ENCODE data around the gene KCTD17.

GRCh38 chr22:37045958-37046357, 5.6 kb upstream of the KCTD17 start:
- TF ChIP-seq, protein P1, sequence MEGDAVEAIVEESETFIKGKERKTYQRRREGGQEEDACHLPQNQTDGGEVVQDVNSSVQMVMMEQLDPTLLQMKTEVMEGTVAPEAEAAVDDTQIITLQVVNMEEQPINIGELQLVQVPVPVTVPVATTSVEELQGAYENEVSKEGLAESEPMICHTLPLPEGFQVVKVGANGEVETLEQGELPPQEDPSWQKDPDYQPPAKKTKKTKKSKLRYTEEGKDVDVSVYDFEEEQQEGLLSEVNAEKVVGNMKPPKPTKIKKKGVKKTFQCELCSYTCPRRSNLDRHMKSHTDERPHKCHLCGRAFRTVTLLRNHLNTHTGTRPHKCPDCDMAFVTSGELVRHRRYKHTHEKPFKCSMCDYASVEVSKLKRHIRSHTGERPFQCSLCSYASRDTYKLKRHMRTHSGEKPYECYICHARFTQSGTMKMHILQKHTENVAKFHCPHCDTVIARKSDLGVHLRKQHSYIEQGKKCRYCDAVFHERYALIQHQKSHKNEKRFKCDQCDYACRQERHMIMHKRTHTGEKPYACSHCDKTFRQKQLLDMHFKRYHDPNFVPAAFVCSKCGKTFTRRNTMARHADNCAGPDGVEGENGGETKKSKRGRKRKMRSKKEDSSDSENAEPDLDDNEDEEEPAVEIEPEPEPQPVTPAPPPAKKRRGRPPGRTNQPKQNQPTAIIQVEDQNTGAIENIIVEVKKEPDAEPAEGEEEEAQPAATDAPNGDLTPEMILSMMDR (IDR thresholded peaks at IDR 0.05; ENCODE audit: insufficient read depth, low read depth, low read length): peak; percentile 64
- TF ChIP-seq EZH2 (IDR thresholded peaks at IDR 0.05; ENCODE audit: insufficient read depth, low read length): no peak

Data from astrocyte (in vitro differentiated cells and primary cell).